Right ventricle myocardium superior (tissue), 1 donor: ENCODE results near the gene TAF11L4. TPM values are rescaled to one million over a fixed set of nuclear protein-coding genes. Genes with fewer than 3 reads are reported as not detected.

ENCODE experiments used
- total RNA-seq: library from RNA; stranded (reverse); fragmentation: NEBNext Ultra II Directional; extraction: Animal tissue kit (Norgen Biotek cat#: 25700); gene quantifications from one replicate; pipeline ENCODE4 v1.2.1, GENCODE V29; 2021
- donor health status: DM: no; HTN: yes; CAD: no; lungs with severe emphysema.

Gene TAF11L4
- total RNA-seq, 1 donor from 2014 or later: not detected

Other genes with a start within 250 kb of the TAF11L4 start
- not detected for gene TAF11L2, start 23.6 kb upstream of the TAF11L4 start, total RNA-seq
- not detected for gene TAF11L3, start 3.4 kb upstream of the TAF11L4 start, total RNA-seq
- gene TAF11L5, start 3.4 kb downstream of the TAF11L4 start, total RNA-seq: not detected
- gene TAF11L6, start 6.9 kb downstream of the TAF11L4 start, total RNA-seq: not detected
- not detected for gene TAF11L7, start 64.0 kb downstream of the TAF11L4 start, total RNA-seq
- not detected for gene TAF11L8, start 69.2 kb downstream of the TAF11L4 start, total RNA-seq
- gene TAF11L9, start 72.6 kb downstream of the TAF11L4 start, total RNA-seq: not detected
- not detected for gene TAF11L10, start 76.0 kb downstream of the TAF11L4 start, total RNA-seq
- not detected for gene TAF11L11, start 82.4 kb downstream of the TAF11L4 start, total RNA-seq
- gene TAF11L12, start 88.6 kb downstream of the TAF11L4 start, total RNA-seq: not detected
- gene TAF11L13, start 110.3 kb downstream of the TAF11L4 start, total RNA-seq: not detected
- not detected for gene TAF11L14, start 112.7 kb downstream of the TAF11L4 start, total RNA-seq